ENCODE data around the gene LRG1. TPM values are rescaled to one million over a fixed set of nuclear protein-coding genes. Genes with fewer than 3 reads are reported as not detected.
"Not testable (repeated sequence)": the region's sequence is repeated elsewhere in the genome, so short reads cannot be mapped to it uniquely, and the experiment has no call there.

LRG1 gene
- total RNA-seq, 1 donor from 2014 or later, result 0.73 TPM

GRCh38 chr19:4577020-4577782 is 37.4 kb upstream of the LRG1 start:
- DNase-seq (ENCODE audit: missing footprints) (no peak), ATAC-seq (no peak)
- intact Hi-C loops (cut with DNase I), result no loop called here

- peak; percentile 86 for DNase-seq (ENCODE audit: missing footprints)
- peak; percentile 40 for ATAC-seq
- intact Hi-C loops (cut with DNase I), result loop anchor here (1.0 kb wide), 1 partner anchor 60 kb away; no protein-coding TSS in a partner anchor
Observed at GRCh38 chr19:4576016-4576933, 36.4 kb upstream of the LRG1 start.

GRCh38 chr19:4575267-4576015 is 35.6 kb upstream of the LRG1 start:
- DNase-seq (ENCODE audit: missing footprints), result peak; percentile 78
- intact Hi-C loops (cut with DNase I), result loop anchor here (1.0 kb wide), 1 partner anchor 61 kb away; no protein-coding TSS in a partner anchor
- no peak for ATAC-seq

- intact Hi-C loops (cut with DNase I), result no loop called here
- no peak for ATAC-seq
Observed at GRCh38 chr19:4573682-4574081, 33.8 kb upstream of the LRG1 start.

GRCh38 chr19:4571305-4571917 is 31.6 kb upstream of the LRG1 start:
- ATAC-seq (no peak), DNase-seq (ENCODE audit: missing footprints) (no peak)
- intact Hi-C loops (cut with DNase I), result no loop called here

More at GRCh38 chr19:4573682-4574081, 33.8 kb upstream of the LRG1 start:
- no peak for DNase-seq (ENCODE audit: missing footprints)

- no peak for DNase-seq (ENCODE audit: missing footprints)
- no peak for ATAC-seq
- intact Hi-C loops (cut with DNase I), result no loop called here
Observed at GRCh38 chr19:4570916-4571304, 31.1 kb upstream of the LRG1 start.

- no peak for ATAC-seq
- no peak for DNase-seq (ENCODE audit: missing footprints)
- intact Hi-C loops (cut with DNase I), result no loop called here
Observed at GRCh38 chr19:4570402-4570801, 30.6 kb upstream of the LRG1 start.

GRCh38 chr19:4568886-4569285 is 29.1 kb upstream of the LRG1 start:
- intact Hi-C loops (cut with DNase I), result no loop called here
- ATAC-seq (no peak), DNase-seq (ENCODE audit: missing footprints) (no peak)

GRCh38 chr19:4567584-4568071 is 27.8 kb upstream of the LRG1 start:
- intact Hi-C loops (cut with DNase I), result no loop called here
- peak; percentile 78 for DNase-seq (ENCODE audit: missing footprints)

GRCh38 chr19:4566402-4567051 is 26.7 kb upstream of the LRG1 start:
- intact Hi-C loops (cut with DNase I), result no loop called here
- DNase-seq (ENCODE audit: missing footprints) (peak; percentile 21), ATAC-seq (no peak)

More at GRCh38 chr19:4567584-4568071, 27.8 kb upstream of the LRG1 start:
- ATAC-seq, result peak; percentile 36

- peak; percentile 42 for ATAC-seq
- DNase-seq (ENCODE audit: missing footprints), result peak; percentile 6
- intact Hi-C loops (cut with DNase I), result not testable (repeated sequence)
Observed at GRCh38 chr19:4563562-4563961, 23.7 kb upstream of the LRG1 start.

GRCh38 chr19:4562085-4562484 is 22.2 kb upstream of the LRG1 start:
- peak; percentile 43 for ATAC-seq
- intact Hi-C loops (cut with DNase I), result not testable (repeated sequence)

GRCh38 chr19:4559569-4559968 is 19.7 kb upstream of the LRG1 start, which contains the start of gene SEMA6B:
SEMA6B (minus strand) TSS chr19:4559684; CDS start chr19:4558457, 1,227 bp downstream.
- DNase-seq (ENCODE audit: missing footprints) (peak; percentile 83), ATAC-seq (peak; percentile 42)
- intact Hi-C loops (cut with DNase I), result no loop called here

More at GRCh38 chr19:4562085-4562484, 22.2 kb upstream of the LRG1 start:
- DNase-seq (ENCODE audit: missing footprints), result peak; percentile 26

- ATAC-seq (no peak), DNase-seq (ENCODE audit: missing footprints) (peak; percentile 66)
- intact Hi-C loops (cut with DNase I), result no loop called here
Observed at GRCh38 chr19:4557971-4558941, 18.4 kb upstream of the LRG1 start.

- intact Hi-C loops (cut with DNase I), result no loop called here
- ATAC-seq (no peak), DNase-seq (ENCODE audit: missing footprints) (peak; percentile 60)
Observed at GRCh38 chr19:4557144-4557970, 17.5 kb upstream of the LRG1 start.

Measured in Right ventricle myocardium inferior (tissue), 1 donor.